Measurements from ENCODE around the gene LRRFIP1.

DNA sequence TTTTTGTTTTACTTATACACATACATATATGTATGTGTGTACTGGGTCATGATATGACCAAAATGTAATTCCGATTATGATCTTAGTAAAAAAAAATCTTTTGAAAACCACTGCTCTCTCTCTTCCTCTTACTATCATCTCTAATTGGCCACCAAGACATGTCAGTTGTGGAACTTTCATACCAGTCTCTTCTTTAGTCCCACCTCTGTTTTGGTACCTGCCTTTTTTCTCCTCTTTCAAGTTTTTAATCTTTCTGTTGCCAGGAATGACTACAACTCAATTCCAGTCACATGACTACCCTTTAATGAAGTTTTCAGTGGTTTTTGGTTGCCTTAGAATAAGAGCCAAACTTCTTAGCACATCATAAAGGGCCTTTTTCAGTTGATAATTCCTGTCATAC, 188.2 kb downstream of the LRRFIP1 start:
- TF ChIP-seq, protein P1, sequence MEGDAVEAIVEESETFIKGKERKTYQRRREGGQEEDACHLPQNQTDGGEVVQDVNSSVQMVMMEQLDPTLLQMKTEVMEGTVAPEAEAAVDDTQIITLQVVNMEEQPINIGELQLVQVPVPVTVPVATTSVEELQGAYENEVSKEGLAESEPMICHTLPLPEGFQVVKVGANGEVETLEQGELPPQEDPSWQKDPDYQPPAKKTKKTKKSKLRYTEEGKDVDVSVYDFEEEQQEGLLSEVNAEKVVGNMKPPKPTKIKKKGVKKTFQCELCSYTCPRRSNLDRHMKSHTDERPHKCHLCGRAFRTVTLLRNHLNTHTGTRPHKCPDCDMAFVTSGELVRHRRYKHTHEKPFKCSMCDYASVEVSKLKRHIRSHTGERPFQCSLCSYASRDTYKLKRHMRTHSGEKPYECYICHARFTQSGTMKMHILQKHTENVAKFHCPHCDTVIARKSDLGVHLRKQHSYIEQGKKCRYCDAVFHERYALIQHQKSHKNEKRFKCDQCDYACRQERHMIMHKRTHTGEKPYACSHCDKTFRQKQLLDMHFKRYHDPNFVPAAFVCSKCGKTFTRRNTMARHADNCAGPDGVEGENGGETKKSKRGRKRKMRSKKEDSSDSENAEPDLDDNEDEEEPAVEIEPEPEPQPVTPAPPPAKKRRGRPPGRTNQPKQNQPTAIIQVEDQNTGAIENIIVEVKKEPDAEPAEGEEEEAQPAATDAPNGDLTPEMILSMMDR (IDR thresholded peaks at IDR 0.05; ENCODE audit: extremely low read depth in 1 of 2, insufficient read depth in 1 of 2, low read depth in 1 of 2, low read length in 2 of 2) = no peak
- TF ChIP-seq, protein P2, sequence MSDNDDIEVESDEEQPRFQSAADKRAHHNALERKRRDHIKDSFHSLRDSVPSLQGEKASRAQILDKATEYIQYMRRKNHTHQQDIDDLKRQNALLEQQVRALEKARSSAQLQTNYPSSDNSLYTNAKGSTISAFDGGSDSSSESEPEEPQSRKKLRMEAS (IDR thresholded peaks at IDR 0.05; ENCODE audit: insufficient read depth, insufficient read length) = no peak

Measured in endothelial cell of umbilical vein (primary cell).